SK-N-SH (cell line): ENCODE measurements around the gene CHST11. TPM values are rescaled to one million over a fixed set of nuclear protein-coding genes. Genes with fewer than 3 reads are reported as not detected.
A peak's percentile ranks its signal among the peaks of the same experiment; 100 is the strongest.

Experiments
- CTCF ChIA-PET: fragments of 300-600, 350-600 bp; formaldehyde crosslinking; extraction: SDS; loops from one replicate; lab custom pipeline; 2021; lab: Yijun Ruan, JAX
- POLR2A ChIA-PET: fragments of 350-600 bp; sonication (Branson Sonifier 250); formaldehyde crosslinking; extraction: SDS; loops from one replicate; lab custom pipeline; 2020; ENCODE audit warnings: antibody characterized with exemption, inconsistent platforms; lab: Yijun Ruan, JAX
- DNase-seq: peaks from one replicate; pipeline ENCODE4 v3.0.0; 2012
- H2AFZ ChIP-seq: fragments of 200-600 bp; sonication (generic); 2 replicates; pipeline ENCODE4 v1.8.1; 2016; ENCODE audit warnings: antibody characterized with exemption, mild to moderate bottlenecking, low read depth
- H3F3A ChIP-seq: fragments of 200-600 bp; sonication (generic); replicated peaks from 2 replicates; pipeline ENCODE3; 2016; ENCODE audit warnings: antibody characterized with exemption, mild to moderate bottlenecking; ENCODE audit not compliant: insufficient read depth
- H3K27ac ChIP-seq, 2 experiments: fragments of 200-500 bp in 1 of 2; fragments of 200-600 bp in 1 of 2; sonication (Bioruptor generic) in 1 of 2; sonication (generic), shearing (Covaris generic) in 1 of 2; 2 replicates each; pipeline versions ENCODE4 v1.5.1 to v1.6.1; 2014 to 2016; ENCODE audit warnings: low read depth in 2 of 2, inconsistent platforms in 1 of 2, low read length in 1 of 2, mild to moderate bottlenecking in 1 of 2, mixed read lengths in 1 of 2
- H3K27me3 ChIP-seq: fragments of 200-600 bp; sonication (generic), shearing (Covaris generic); 2 replicates; pipeline ENCODE4 v1.6.1; 2016; ENCODE audit warnings: mixed run types; ENCODE audit not compliant: insufficient read depth
- H3K36me3 ChIP-seq, 2 experiments: fragments of 200-500 bp in 1 of 2; fragments of 200-600 bp in 1 of 2; sonication (Bioruptor generic) in 1 of 2; sonication (generic) in 1 of 2; replicated peaks in 1 of 2; 2 replicates each; pipeline versions ENCODE3 to v1.5.1; 2014 to 2016; ENCODE audit warnings: low read length in 1 of 2, mild to moderate bottlenecking in 1 of 2; ENCODE audit not compliant: insufficient read depth in 2 of 2, control insufficient read depth in 1 of 2
- H3K4me1 ChIP-seq, 2 experiments: fragments of 200-500 bp in 1 of 2; fragments of 200-600 bp in 1 of 2; sonication (Bioruptor generic) in 1 of 2; sonication (generic), shearing (Covaris generic) in 1 of 2; 2 replicates each; pipeline versions ENCODE4 v1.5.1 to v1.6.1; 2014 to 2016; ENCODE audit warnings: low read depth in 1 of 2, low read length in 1 of 2, mixed run types in 1 of 2; ENCODE audit not compliant: insufficient read depth in 2 of 2, control insufficient read depth in 1 of 2
- H3K4me2 ChIP-seq: fragments of 200-600 bp; sonication (generic), shearing (Covaris generic); 2 replicates; pipeline ENCODE4 v1.6.1; 2017; ENCODE audit warnings: mixed run types
- H3K4me3 ChIP-seq, 2 experiments: fragments of 200-500 bp in 1 of 2; fragments of 200-600 bp in 1 of 2; sonication (Bioruptor generic) in 1 of 2; sonication (generic), shearing (Covaris generic) in 1 of 2; 2 replicates each; pipeline versions ENCODE4 v1.5.1 to v1.8.1; 2014 to 2016; ENCODE audit warnings: low read depth in 2 of 2, inconsistent platforms in 1 of 2, low read length in 1 of 2, mild to moderate bottlenecking in 1 of 2, mixed read lengths in 1 of 2, moderate library complexity in 1 of 2
- H3K79me2 ChIP-seq: fragments of 200-600 bp; sonication (generic); 2 replicates; pipeline ENCODE4 v1.8.1; 2017; ENCODE audit warnings: mild to moderate bottlenecking; ENCODE audit not compliant: insufficient read depth
- H3K9ac ChIP-seq: fragments of 200-600 bp; sonication (generic); 2 replicates; pipeline ENCODE4 v1.6.1; 2017; ENCODE audit warnings: mixed run types
- H3K9me2 ChIP-seq: fragments of 200-600 bp; sonication (generic); 2 replicates; pipeline ENCODE4 v1.6.1; 2017; ENCODE audit warnings: mixed run types
- H3K9me3 ChIP-seq: fragments of 200-600 bp; sonication (generic); 2 replicates; pipeline ENCODE4 v1.6.1; 2017; ENCODE audit warnings: mixed run types, mild to moderate bottlenecking, moderate library complexity
- H4K20me1 ChIP-seq: fragments of 200-600 bp; sonication (generic); 2 replicates; pipeline ENCODE4 v1.6.1; 2017; ENCODE audit warnings: mild to moderate bottlenecking, mixed run types; ENCODE audit not compliant: insufficient read depth
- FOXM1 ChIP-seq: IDR thresholded peaks from 2 replicates; pipeline ENCODE4 v1.4.0; 2012; ENCODE audit warnings: low read depth, mild to moderate bottlenecking
- JUND ChIP-seq: IDR thresholded peaks from 2 replicates; pipeline ENCODE4 v1.4.0; 2012
- MXI1 ChIP-seq: IDR thresholded peaks from 2 replicates; pipeline ENCODE4 v1.6.1; 2012; ENCODE audit warnings: mild to moderate bottlenecking, low read depth, low read length, improper control_type of control experiment
- NFIC ChIP-seq: IDR thresholded peaks from 2 replicates; pipeline ENCODE4 v1.4.0; 2012; ENCODE audit warnings: borderline replicate concordance
- RFX5 ChIP-seq: IDR thresholded peaks from 2 replicates; pipeline ENCODE4 v1.6.1; 2012; ENCODE audit warnings: mild to moderate bottlenecking, improper control_type of control experiment, low read length
- SMC3 ChIP-seq: IDR thresholded peaks from 2 replicates; pipeline ENCODE4 v1.6.1; 2012; ENCODE audit warnings: low read depth, low read length, improper control_type of control experiment
- TAF1 ChIP-seq: IDR thresholded peaks from 2 replicates; pipeline ENCODE4 v1.6.1; 2012; ENCODE audit warnings: low read depth, mild to moderate bottlenecking, low read length, moderate library complexity, borderline replicate concordance
- TCF12 ChIP-seq: IDR thresholded peaks from 2 replicates; pipeline ENCODE4 v1.4.0; 2012
- WGBS: methylation state at CpG from one replicate; pipeline ENCODE4 v1.1.6; 2017; ENCODE audit warnings: low lambda C conversion rate; 5-methylcytosine and 5-hydroxymethylcytosine counted together
- polyA plus RNA-seq, 3 experiments: library from polyadenylated mRNA; depleted of rRNA; stranded (reverse); fragments of >200 nt; gene quantifications; 2 replicates each; pipeline ENCODE4 v1.2.3, GENCODE V29; 2012
- TF ChIP-seq, protein P1 (sequence below): fragments of 150-350 bp; IDR thresholded peaks from 2 replicates; pipeline ENCODE4 v1.6.1; 2017; ENCODE audit warnings: antibody characterized with exemption, low read length, low read depth, borderline replicate concordance
- TF ChIP-seq, protein P2 (sequence below): IDR thresholded peaks from 2 replicates; pipeline ENCODE4 v1.4.0; 2012; ENCODE audit warnings: low read depth, borderline replicate concordance
- TF ChIP-seq, protein P3 (sequence below): IDR thresholded peaks from 2 replicates; pipeline ENCODE4 v1.4.0; 2012; ENCODE audit warnings: low read depth
- TF ChIP-seq, protein P4 (sequence below): fragments of 150-350 bp; IDR thresholded peaks from 2 replicates; pipeline ENCODE4 v1.6.1; 2016; ENCODE audit warnings: mild to moderate bottlenecking, low read depth, low read length

CHST11 gene
- polyA plus RNA-seq, 1 of the 3 experiments (the other 2 are of a cell fraction), result 18.6 TPM

DNA sequence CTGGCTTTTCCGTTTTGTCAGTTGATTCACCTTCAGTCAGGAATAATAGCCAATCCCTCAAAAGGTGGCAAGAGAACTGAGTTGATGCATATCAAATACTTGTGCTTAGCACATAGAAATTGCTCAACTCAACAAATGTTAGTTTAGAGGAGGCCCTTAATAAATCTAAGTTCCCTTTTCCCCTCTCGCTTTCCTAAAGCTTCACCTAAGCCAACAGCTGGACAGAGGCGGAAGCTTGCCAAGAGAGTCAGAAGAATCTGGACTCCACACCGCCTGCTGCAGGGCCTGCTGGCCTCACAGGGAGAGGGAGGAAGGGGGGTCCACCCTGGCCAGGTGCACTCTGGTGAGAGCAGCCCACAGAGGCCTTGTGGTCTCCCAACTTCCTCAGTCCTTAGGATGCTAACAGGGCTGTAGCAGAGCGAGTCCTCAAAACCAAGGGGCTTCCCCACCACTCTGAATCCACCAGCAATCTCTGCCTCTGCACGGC is 213.1 kb downstream of the CHST11 start:
- DNase-seq, result no peak
- peaks cover 16% of the 10 kb centered on the region for H3F3A ChIP-seq
- H3K4me3 ChIP-seq, result no peak overlapping the region
- ChIA-PET CTCF (interaction anchor here (1.0 to 9.5 kb wide), 7 partner anchors 9 to 294 kb away, joined by 3 to 66 read pairs (median 3); partner anchors contain the start of gene CHST11), POLR2A (interaction anchor here (0.6 kb wide), 1 partner anchor 144 kb away, joined by 4 read pairs; no protein-coding TSS in a partner anchor)
- no peaks in the 10 kb centered on the region for H3K9me3 ChIP-seq
- H3K36me3 ChIP-seq, result no peaks in the 10 kb centered on the region
- H3K79me2 ChIP-seq, result no peaks in the 10 kb centered on the region
- H4K20me1 ChIP-seq, result no peaks in the 10 kb centered on the region
- WGBS, result 88% methylated on average over 4 of the region's 6 CpGs
- H3K4me1 ChIP-seq, result peaks cover 25 to 62% of the 10 kb centered on the region in 2 experiments
- no peak overlapping the region for H2AFZ ChIP-seq
- no peak overlapping the region for H3K4me2 ChIP-seq
- peak overlapping the region in 1 of 2 experiments; percentile 88; a peak in 1 of 4 replicates for H3K27ac ChIP-seq
- H3K27me3 ChIP-seq, result no peaks in the 10 kb centered on the region
- no peak overlapping the region for H3K9ac ChIP-seq
- TF ChIP-seq NFIC, result no peak
- TF ChIP-seq JUND, result no peak
- no peaks in the 10 kb centered on the region for H3K9me2 ChIP-seq

DNA sequence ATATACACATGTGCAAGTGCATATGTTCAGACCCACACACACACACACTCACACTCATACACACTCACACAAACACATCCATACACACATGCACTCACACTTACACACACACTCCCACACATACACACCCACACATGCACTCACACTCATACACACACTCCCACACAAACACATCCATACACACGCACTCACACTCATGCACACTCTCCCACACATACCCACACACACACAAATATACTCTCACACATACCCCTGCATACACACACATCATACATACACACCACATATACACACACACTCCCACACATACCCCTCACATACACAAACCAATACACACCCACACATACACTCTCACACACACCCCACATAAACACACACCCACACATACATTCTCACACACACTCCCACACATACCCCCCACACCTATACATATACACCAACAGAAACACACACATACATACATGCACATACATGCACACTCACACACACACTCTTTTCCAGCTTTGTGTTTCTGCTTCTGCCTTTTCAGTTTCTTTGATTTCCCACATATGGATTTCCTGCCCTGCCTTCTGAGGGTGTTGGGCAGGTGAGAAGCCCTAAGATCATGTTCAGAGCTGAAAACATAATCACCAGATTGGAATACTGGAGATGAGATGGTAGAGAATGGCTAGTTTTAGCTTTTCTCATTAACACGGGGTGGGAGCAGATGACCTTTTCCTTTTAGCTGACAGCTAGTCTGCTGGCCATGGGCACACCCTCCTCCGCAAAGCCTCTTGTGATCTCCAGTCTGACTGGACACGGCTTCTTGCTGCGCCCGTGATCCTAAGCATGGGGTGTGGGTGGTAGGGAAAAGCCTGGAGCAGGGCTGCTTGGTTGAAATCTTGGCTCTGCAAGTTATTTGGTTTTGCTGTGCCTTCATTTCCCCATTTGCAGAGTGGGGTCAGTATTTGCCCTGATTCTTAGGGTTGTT is 214.0 kb downstream of the CHST11 start:
- ChIA-PET POLR2A (no interaction called here), CTCF (interaction anchor here (0.7 to 9.5 kb wide), 6 partner anchors 8 to 288 kb away, joined by 3 to 66 read pairs (median 6); partner anchors contain the start of gene CHST11)
- no peaks in the 10 kb centered on the region for H4K20me1 ChIP-seq
- H3K4me1 ChIP-seq, result peaks cover 25 to 62% of the 10 kb centered on the region in 2 experiments
- no peak for DNase-seq
- peak overlapping the region in 1 of 2 experiments; percentile 66; a peak in 2 of 4 replicates for H3K27ac ChIP-seq
- peaks cover 16% of the 10 kb centered on the region for H3F3A ChIP-seq
- no peaks in the 10 kb centered on the region for H3K27me3 ChIP-seq
- peak overlapping the region; percentile 67; the same call in 1 of the 2 replicates for H3K4me2 ChIP-seq
- H3K9me2 ChIP-seq, result no peaks in the 10 kb centered on the region
- TF ChIP-seq, protein P1, sequence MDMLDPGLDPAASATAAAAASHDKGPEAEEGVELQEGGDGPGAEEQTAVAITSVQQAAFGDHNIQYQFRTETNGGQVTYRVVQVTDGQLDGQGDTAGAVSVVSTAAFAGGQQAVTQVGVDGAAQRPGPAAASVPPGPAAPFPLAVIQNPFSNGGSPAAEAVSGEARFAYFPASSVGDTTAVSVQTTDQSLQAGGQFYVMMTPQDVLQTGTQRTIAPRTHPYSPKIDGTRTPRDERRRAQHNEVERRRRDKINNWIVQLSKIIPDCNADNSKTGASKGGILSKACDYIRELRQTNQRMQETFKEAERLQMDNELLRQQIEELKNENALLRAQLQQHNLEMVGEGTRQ, result no peak
- no peak for TF ChIP-seq RFX5
- TF ChIP-seq NFIC, result no peak
- 93% methylated on average over 6 of the region's 6 CpGs for WGBS
- H3K9ac ChIP-seq, result no peak overlapping the region
- H3K79me2 ChIP-seq, result no peaks in the 10 kb centered on the region
- H2AFZ ChIP-seq, result no peak overlapping the region
- H3K36me3 ChIP-seq, result no peaks in the 10 kb centered on the region
- no peaks in the 10 kb centered on the region for H3K9me3 ChIP-seq
- no peak overlapping the region for H3K4me3 ChIP-seq

DNA sequence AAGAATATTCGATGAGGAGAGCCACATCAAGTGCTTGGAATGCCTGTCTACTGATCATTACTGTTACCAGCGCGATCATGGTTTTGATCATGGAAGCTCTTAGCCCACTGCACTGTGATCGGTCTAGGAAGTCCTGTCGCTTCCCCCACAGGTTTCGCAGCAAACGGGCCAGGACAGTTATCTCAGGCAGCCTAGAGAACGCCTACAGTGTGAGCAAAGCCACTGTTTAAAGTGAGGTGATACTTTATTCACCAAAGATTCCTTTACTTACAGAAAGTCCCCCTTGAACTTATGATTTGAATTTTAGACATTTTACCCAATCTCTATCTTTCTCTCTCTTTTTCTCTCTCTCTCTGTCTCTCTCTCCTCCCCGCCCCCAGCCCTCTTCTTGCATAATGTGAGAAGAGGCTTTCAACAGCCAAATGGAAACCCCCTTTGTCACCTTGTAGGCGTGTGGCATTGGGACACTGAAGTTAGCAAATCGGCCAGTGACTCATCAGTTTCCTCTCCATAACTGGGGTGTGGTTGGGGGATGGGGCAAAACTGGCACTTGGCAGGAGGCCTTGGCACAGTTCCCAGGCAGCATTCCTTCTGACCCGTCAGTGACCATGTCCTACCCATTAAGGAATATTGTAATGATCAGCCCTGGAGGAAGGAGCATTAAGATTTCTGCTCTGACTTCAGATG is 214.8 kb downstream of the CHST11 start:
- Histone ChIP-seq H3K27ac (peak overlapping the region in 1 of 2 experiments; percentile 66; a peak in 3 of 4 replicates), H3K36me3 (no peaks in the 10 kb centered on the region), H2AFZ (no peak overlapping the region), H3K79me2 (no peaks in the 10 kb centered on the region), H3K4me2 (peak overlapping the region; percentile 67), H3K27me3 (no peaks in the 10 kb centered on the region), H4K20me1 (no peaks in the 10 kb centered on the region), H3K9me3 (no peaks in the 10 kb centered on the region), H3K9me2 (no peaks in the 10 kb centered on the region), H3F3A (peaks cover 16% of the 10 kb centered on the region), H3K4me3 (peak overlapping the region in 1 of 2 experiments; percentile 29; a peak in 1 of 4 replicates), H3K4me1 (peaks cover 25 to 62% of the 10 kb centered on the region in 2 experiments), H3K9ac (no peak overlapping the region; the same call in 1 of the 2 replicates)
- CTCF ChIA-PET, result interaction anchor here (0.7 to 9.5 kb wide), 5 partner anchors 7 to 289 kb away, joined by 3 to 66 read pairs (median 5); partner anchors contain the start of gene CHST11
- WGBS, result 65% methylated on average over 12 of the region's 12 CpGs
- peak; percentile 40 for DNase-seq
- POLR2A ChIA-PET, result no interaction called here
- peak; percentile 100 for TF ChIP-seq NFIC
- TF ChIP-seq, protein P2, sequence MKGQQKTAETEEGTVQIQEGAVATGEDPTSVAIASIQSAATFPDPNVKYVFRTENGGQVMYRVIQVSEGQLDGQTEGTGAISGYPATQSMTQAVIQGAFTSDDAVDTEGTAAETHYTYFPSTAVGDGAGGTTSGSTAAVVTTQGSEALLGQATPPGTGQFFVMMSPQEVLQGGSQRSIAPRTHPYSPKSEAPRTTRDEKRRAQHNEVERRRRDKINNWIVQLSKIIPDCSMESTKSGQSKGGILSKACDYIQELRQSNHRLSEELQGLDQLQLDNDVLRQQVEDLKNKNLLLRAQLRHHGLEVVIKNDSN, result no peak
- TF ChIP-seq, protein P1, result no peak
- TF ChIP-seq RFX5, result no peak
- TF ChIP-seq, protein P3, sequence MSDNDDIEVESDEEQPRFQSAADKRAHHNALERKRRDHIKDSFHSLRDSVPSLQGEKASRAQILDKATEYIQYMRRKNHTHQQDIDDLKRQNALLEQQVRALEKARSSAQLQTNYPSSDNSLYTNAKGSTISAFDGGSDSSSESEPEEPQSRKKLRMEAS, result 0 out of 2 replicates have a peak, but pooled peaks have one; percentile 25
- no peak for TF ChIP-seq MXI1
- TF ChIP-seq SMC3, result no peak
- TF ChIP-seq, protein P4, sequence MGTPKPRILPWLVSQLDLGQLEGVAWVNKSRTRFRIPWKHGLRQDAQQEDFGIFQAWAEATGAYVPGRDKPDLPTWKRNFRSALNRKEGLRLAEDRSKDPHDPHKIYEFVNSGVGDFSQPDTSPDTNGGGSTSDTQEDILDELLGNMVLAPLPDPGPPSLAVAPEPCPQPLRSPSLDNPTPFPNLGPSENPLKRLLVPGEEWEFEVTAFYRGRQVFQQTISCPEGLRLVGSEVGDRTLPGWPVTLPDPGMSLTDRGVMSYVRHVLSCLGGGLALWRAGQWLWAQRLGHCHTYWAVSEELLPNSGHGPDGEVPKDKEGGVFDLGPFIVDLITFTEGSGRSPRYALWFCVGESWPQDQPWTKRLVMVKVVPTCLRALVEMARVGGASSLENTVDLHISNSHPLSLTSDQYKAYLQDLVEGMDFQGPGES, result no peak
- TF ChIP-seq TCF12, result peak; percentile 92
- TF ChIP-seq TAF1, result peak; percentile 17; the same call in 1 of the 2 replicates
- TF ChIP-seq FOXM1, result 0 out of 2 replicates have a peak, but pooled peaks have one; percentile 65
